Activated effector memory CD4-positive, alpha-beta T cell treated with Interleukin-2 at 50 U/mL for 16 hours (primary cell): Measurements from ENCODE around the gene ARMC5.
"Not testable (repeated sequence)": the region's sequence is repeated elsewhere in the genome, so short reads cannot be mapped to it uniquely, and the experiment has no call there.

ENCODE experiments used
- DNase-seq: peaks from one replicate; pipeline ENCODE4 v3.0.0-alpha.2; 2020

Gene ARMC5

GRCh38 chr16:31435341-31436220 lies 23.7 kb upstream of the ARMC5 start:
- DNase-seq: no peak

GRCh38 chr16:31436221-31437045 lies 22.9 kb upstream of the ARMC5 start:
- DNase-seq: no peak

GRCh38 chr16:31438414-31438813 lies 20.9 kb upstream of the ARMC5 start:
- no peak for DNase-seq

GRCh38 chr16:31439023-31439422 lies 20.3 kb upstream of the ARMC5 start:
- DNase-seq: not testable (repeated sequence)

- no peak for DNase-seq
Measured at GRCh38 chr16:31439519-31439918, 19.8 kb upstream of the ARMC5 start.

GRCh38 chr16:31440516-31441184 lies 18.7 kb upstream of the ARMC5 start:
- DNase-seq: no peak

GRCh38 chr16:31441956-31442355 lies 17.3 kb upstream of the ARMC5 start:
- DNase-seq: no peak

- DNase-seq: not testable (repeated sequence)
Measured at GRCh38 chr16:31445931-31446330, 13.4 kb upstream of the ARMC5 start.

GRCh38 chr16:31451201-31451600 lies 8.1 kb upstream of the ARMC5 start:
- no peak for DNase-seq

- no peak for DNase-seq
Measured at GRCh38 chr16:31451681-31452351, 7.5 kb upstream of the ARMC5 start.

GRCh38 chr16:31452631-31453106 lies 6.6 kb upstream of the ARMC5 start:
- no peak for DNase-seq

- no peak for DNase-seq
Measured at GRCh38 chr16:31453255-31454204, 5.8 kb upstream of the ARMC5 start.

- no peak for DNase-seq
Measured at GRCh38 chr16:31455601-31456314, 3.5 kb upstream of the ARMC5 start.

- DNase-seq: no peak
Measured at GRCh38 chr16:31456988-31457360, 2.3 kb upstream of the ARMC5 start.

GRCh38 chr16:31458073-31458843 lies 1.0 kb upstream of the ARMC5 start:
- peak; percentile 36 for DNase-seq

GRCh38 chr16:31459687-31460581 lies 633 bp downstream of the ARMC5 start:
- peak; percentile 100 for DNase-seq

GRCh38 chr16:31460582-31461002 lies 1.3 kb downstream of the ARMC5 start:
- no peak for DNase-seq

GRCh38 chr16:31461201-31461920 lies 2.1 kb downstream of the ARMC5 start:
- DNase-seq: no peak
